Adrenal gland (tissue), 12 donors: ENCODE data around the gene TADA2B. TPM values are rescaled to one million over a fixed set of nuclear protein-coding genes. Genes with fewer than 3 reads are reported as not detected.
A peak's percentile ranks its signal among the peaks of the same experiment; 100 is the strongest.

ENCODE experiments used
- DNase-seq, 7 donors: peaks; one replicate each; pipeline ENCODE4 v3.0.0-alpha.2; 2019 to 2020
- H3K27ac ChIP-seq, 5 donors: fragments of 200-600 bp; sonication (generic) in 4 of 5; 1 replicate in 3 of 5; 2 replicates in 2 of 5; pipeline versions ENCODE4 v1.5.1 to v1.8.0; 2016 to 2020; ENCODE audit warnings: mild to moderate bottlenecking in 1 of 5
- H3K27me3 ChIP-seq: fragments of 200-600 bp; 2 replicates; pipeline ENCODE4 v1.8.0; 2021
- H3K36me3 ChIP-seq, 2 donors: fragments of 200-600 bp; replicated peaks in 1 of 2; 1 replicate in 1 of 2; 2 replicates in 1 of 2; pipeline versions ENCODE4 v1.5.1 to v1.8.0; 2018 to 2022
- H3K4me1 ChIP-seq, 2 donors: fragments of 200-600 bp; replicated peaks in 1 of 2; 1 replicate in 1 of 2; 2 replicates in 1 of 2; pipeline versions ENCODE4 v1.5.1 to v1.8.0; 2018 to 2021
- H3K4me3 ChIP-seq, 4 donors: fragments of 200-600 bp; sonication (generic) in 3 of 4; one replicate each; pipeline ENCODE4 v1.5.1; 2016 to 2018
- H3K9me3 ChIP-seq, 3 donors: fragments of 200-600 bp; sonication (generic) in 1 of 3; replicated peaks in 1 of 3; 1 replicate in 2 of 3; 2 replicates in 1 of 3; pipeline versions ENCODE4 v1.5.1 to v1.8.0; 2016 to 2021
- POLR2A ChIP-seq, 2 donors: fragments of 450-650 bp; IDR thresholded peaks; one replicate each; pipeline ENCODE4 v1.6.1; 2017; ENCODE audit warnings: antibody characterized with exemption in 2 of 2, mild to moderate bottlenecking in 2 of 2, moderate library complexity in 1 of 2
- whole genome bisulfite sequencing, 4 donors: extraction: QIAGEN DNeasy Blood & Tissue Kit in 2 of 4; methylation state at CpG; one replicate each; pipeline versions ENCODE4 v1.1.5 to v1.1.7; 2013 to 2017; 5-methylcytosine and 5-hydroxymethylcytosine counted together
- intact Hi-C, 2 donors: fragments of 100-400 bp; cut with DNase I; formaldehyde crosslinking; loops; one replicate each; pipeline versions ENCODE4 v1.14.1 to v1.15.0; 2022 to 2023
- polyA plus RNA-seq, 3 donors: library from polyadenylated mRNA; stranded (reverse); fragments of 200-250 nt in 2 of 3; fragments of 350-450 nt in 1 of 3; fragmentation: Illumina TruSeq in 1 of 3; extraction: RNeasy Lipid Tissue Mini Kit (QIAGEN cat#74804) in 1 of 3; gene quantifications; one replicate each; pipeline ENCODE4 v1.2.3, GENCODE V29; 2013 to 2014
- total RNA-seq, 9 donors: library from RNA; depleted of rRNA in 4 of 9; stranded (reverse); fragments of >200 nt in 4 of 9; fragments of 120-200 nt in 1 of 9; fragmentation: NEBNext Ultra II Directional in 1 of 9; extraction: Animal tissue kit (Norgen Biotek cat#: 25700) in 1 of 9; gene quantifications; one replicate each; pipeline versions ENCODE4 v1.1.0 to v1.2.4, GENCODE V29; 2013 to 2023
- TF ChIP-seq, protein P1 (sequence below), 6 experiments: fragments of 450-650 bp in 4 of 6; fragments of 200-600 bp in 2 of 6; sonication (generic) in 1 of 6; IDR thresholded peaks; 1 replicate in 5 of 6; 2 replicates in 1 of 6; pipeline versions ENCODE4 v1.5.1 to v1.8.0; 2016 to 2021; ENCODE audit warnings: antibody characterized with exemption in 6 of 6, mild to moderate bottlenecking in 2 of 6, moderate library complexity in 1 of 6
- donor health status: healthy with polysubstance abuse.
- donor health status: Bipolar disorder and iron deficiency.
- donor health status: DM: yes; HTN: yes; CAD: no.
- donor health status: DM: no; HTN: no; CAD: no.
- donor health status: DM: no; HTN: no; CAD: no.
- donor health status: DM: yes; HTN: yes; CAD: no.

Gene TADA2B
- total and polyA plus RNA-seq, 12 donors = 13.3 to 60.8 (median 32.4) TPM

- Histone ChIP-seq H3K27ac (no peak overlapping the region), H3K27me3 (no peaks in the 10 kb centered on the region), H3K9me3 (no peaks in the 10 kb centered on the region), H3K36me3 (peaks cover 0 to 70% of the 10 kb centered on the region in 2 donors), H3K4me1 (peaks cover 9 to 24% of the 10 kb centered on the region in 2 donors), H3K4me3 (no peak overlapping the region)
- 96 to 100% (median 97%) methylated on average over 6 of the region's 6 CpGs for WGBS, 4 donors
- DNase-seq = no peak
- intact Hi-C loops = no loop called here
- TF ChIP-seq, protein P1, sequence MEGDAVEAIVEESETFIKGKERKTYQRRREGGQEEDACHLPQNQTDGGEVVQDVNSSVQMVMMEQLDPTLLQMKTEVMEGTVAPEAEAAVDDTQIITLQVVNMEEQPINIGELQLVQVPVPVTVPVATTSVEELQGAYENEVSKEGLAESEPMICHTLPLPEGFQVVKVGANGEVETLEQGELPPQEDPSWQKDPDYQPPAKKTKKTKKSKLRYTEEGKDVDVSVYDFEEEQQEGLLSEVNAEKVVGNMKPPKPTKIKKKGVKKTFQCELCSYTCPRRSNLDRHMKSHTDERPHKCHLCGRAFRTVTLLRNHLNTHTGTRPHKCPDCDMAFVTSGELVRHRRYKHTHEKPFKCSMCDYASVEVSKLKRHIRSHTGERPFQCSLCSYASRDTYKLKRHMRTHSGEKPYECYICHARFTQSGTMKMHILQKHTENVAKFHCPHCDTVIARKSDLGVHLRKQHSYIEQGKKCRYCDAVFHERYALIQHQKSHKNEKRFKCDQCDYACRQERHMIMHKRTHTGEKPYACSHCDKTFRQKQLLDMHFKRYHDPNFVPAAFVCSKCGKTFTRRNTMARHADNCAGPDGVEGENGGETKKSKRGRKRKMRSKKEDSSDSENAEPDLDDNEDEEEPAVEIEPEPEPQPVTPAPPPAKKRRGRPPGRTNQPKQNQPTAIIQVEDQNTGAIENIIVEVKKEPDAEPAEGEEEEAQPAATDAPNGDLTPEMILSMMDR (IDR thresholded peaks at IDR 0.05) = no peak
- TF ChIP-seq POLR2A (IDR thresholded peaks at IDR 0.05) = no peak
Measured at GRCh38 chr4:7017446-7018048, 25.6 kb upstream of the TADA2B start.

DNA sequence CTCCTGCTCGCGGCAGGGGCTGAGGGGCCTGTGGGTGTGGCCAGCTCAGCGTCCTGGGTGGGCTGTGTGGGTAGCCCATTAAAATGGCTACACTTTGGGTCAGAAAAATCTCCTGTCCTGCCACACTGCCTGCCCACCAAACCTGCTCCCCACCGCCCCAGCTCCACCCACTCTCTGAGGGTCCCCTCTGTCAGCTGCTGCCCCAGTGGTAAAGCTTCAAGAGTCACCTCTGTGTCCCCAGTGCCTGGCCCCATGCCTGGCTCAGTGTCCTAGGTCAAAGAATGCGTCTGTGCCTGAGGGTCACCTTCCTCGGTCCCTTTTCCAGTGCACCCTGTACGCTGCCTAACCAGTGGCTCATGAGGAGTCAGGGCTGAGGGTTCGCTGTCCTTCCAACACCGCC lies 24.9 kb upstream of the TADA2B start:
- Histone ChIP-seq H3K27me3 (no peaks in the 10 kb centered on the region), H3K36me3 (peaks cover 0 to 70% of the 10 kb centered on the region in 2 donors), H3K4me1 (peaks cover 10 to 27% of the 10 kb centered on the region in 2 donors), H3K9me3 (no peaks in the 10 kb centered on the region), H3K27ac (no peak overlapping the region), H3K4me3 (no peak overlapping the region)
- whole genome bisulfite sequencing, 4 donors = 88 to 94% (median 88%) methylated on average over 5 to 9 of the region's 9 CpGs
- intact Hi-C loops = no loop called here
- TF ChIP-seq, protein P1 (IDR thresholded peaks at IDR 0.05) = no peak
- TF ChIP-seq POLR2A (IDR thresholded peaks at IDR 0.05) = no peak
- no peak for DNase-seq

GRCh38 chr4:7019367-7019766 lies 23.8 kb upstream of the TADA2B start:
- no peak for DNase-seq
- Histone ChIP-seq H3K4me3 (no peak overlapping the region), H3K36me3 (peaks cover 0 to 77% of the 10 kb centered on the region in 2 donors), H3K4me1 (peaks cover 10 to 27% of the 10 kb centered on the region in 2 donors), H3K27me3 (no peaks in the 10 kb centered on the region), H3K27ac (no peak overlapping the region), H3K9me3 (no peaks in the 10 kb centered on the region)
- 87 to 90% (median 89%) methylated on average over 5 to 10 of the region's 10 CpGs for WGBS, 4 donors
- TF ChIP-seq POLR2A (IDR thresholded peaks at IDR 0.05) = no peak
- TF ChIP-seq, protein P1 (IDR thresholded peaks at IDR 0.05) = no peak
- intact Hi-C loops = no loop called here

DNA sequence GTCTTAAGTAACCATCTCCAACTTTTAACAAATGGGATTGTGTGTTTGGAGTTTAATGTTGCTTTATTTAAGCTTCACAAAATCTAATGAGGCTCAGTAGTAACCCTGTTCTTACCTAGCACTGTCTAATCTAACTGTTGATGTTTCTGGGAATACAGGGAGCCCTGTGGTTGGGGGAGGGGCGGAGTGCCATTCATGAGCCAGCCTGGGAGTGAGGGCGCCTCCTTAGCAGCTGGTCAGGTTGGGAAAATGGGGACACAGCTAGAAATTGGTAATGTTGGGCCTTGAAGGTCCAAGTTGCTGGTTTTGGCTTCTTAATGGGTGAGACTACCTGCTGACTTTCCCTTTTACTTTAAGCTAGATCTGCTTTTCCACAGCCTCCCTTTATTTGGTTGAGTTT lies 22.9 kb upstream of the TADA2B start:
- no peak overlapping the region for H3K4me3 ChIP-seq
- peaks cover 9 to 26% of the 10 kb centered on the region in 2 donors for H3K4me1 ChIP-seq
- TF ChIP-seq, protein P1 (IDR thresholded peaks at IDR 0.05) = no peak
- no peak for TF ChIP-seq POLR2A (IDR thresholded peaks at IDR 0.05)
- 80 to 97% (median 92%) methylated on average over 2 of the region's 2 CpGs for WGBS, 4 donors
- peaks cover 0 to 77% of the 10 kb centered on the region in 2 donors for H3K36me3 ChIP-seq
- peak overlapping the region in 3 of 5 donors; percentile 8 to 32 (median 19) for H3K27ac ChIP-seq
- peak in 1 of 7 donors; percentile 37 for DNase-seq
- intact Hi-C loops = no loop called here
- H3K27me3 ChIP-seq = no peaks in the 10 kb centered on the region
- H3K9me3 ChIP-seq = no peaks in the 10 kb centered on the region
